Fibroblast of lung (primary cell): Measurements from ENCODE around the gene SLC9A3.

Source experiments
- EZH2 ChIP-seq: IDR thresholded peaks from 2 replicates; pipeline ENCODE4 v1.5.1; 2012; ENCODE audit warnings: low read length, control low read depth, mild to moderate bottlenecking; ENCODE audit errors: missing control alignments
- TF ChIP-seq, protein P1 (sequence below), 2 donors: IDR thresholded peaks in 1 of 2; conservative IDR thresholded peaks in 1 of 2; 1 replicate in 1 of 2; 2 replicates in 1 of 2; pipeline ENCODE4 v1.5.1; 2011 to 2012; ENCODE audit warnings: low read length in 2 of 2, control low read depth in 1 of 2, inconsistent platforms in 1 of 2, low read depth in 1 of 2, mild to moderate bottlenecking in 1 of 2

DNA sequence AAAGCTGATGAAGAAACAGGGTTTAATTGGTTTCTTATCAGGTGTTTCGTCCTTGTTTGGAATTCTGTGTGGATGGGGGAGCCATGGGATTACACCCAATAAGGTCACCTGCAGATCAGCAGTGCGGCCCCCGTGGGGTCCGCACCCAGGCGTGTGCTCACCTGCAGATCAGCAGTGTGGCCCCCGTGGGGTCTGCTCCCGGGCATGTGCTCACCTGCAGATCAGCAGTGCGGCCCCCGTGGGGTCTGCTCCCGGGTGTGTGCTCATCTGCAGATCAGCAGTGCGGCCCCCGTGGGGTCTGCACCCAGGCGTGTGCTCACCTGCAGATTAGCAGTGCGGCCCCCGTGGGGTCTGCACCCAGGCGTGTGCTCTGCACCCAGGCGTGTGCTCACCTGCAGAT, 46.2 kb upstream of the SLC9A3 start:
- TF ChIP-seq, protein P1, sequence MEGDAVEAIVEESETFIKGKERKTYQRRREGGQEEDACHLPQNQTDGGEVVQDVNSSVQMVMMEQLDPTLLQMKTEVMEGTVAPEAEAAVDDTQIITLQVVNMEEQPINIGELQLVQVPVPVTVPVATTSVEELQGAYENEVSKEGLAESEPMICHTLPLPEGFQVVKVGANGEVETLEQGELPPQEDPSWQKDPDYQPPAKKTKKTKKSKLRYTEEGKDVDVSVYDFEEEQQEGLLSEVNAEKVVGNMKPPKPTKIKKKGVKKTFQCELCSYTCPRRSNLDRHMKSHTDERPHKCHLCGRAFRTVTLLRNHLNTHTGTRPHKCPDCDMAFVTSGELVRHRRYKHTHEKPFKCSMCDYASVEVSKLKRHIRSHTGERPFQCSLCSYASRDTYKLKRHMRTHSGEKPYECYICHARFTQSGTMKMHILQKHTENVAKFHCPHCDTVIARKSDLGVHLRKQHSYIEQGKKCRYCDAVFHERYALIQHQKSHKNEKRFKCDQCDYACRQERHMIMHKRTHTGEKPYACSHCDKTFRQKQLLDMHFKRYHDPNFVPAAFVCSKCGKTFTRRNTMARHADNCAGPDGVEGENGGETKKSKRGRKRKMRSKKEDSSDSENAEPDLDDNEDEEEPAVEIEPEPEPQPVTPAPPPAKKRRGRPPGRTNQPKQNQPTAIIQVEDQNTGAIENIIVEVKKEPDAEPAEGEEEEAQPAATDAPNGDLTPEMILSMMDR (conservative IDR thresholded peaks at IDR 0.05 in 1 of 2, IDR thresholded peaks at IDR 0.05 in 1 of 2; ENCODE audit: low read depth in 1 of 2, low read length in 2 of 2): no peak
- no peak for TF ChIP-seq EZH2
